Type B pancreatic cell (in vitro differentiated cells): Measurements from ENCODE around the gene XRCC5. TPM values are rescaled to one million over a fixed set of nuclear protein-coding genes. Genes with fewer than 3 reads are reported as not detected.

Experiments
- DNase-seq: peaks from one replicate; pipeline ENCODE4 v3.0.0; 2021; ENCODE audit warnings: mixed read lengths; ENCODE audit not compliant: unreplicated experiment; ENCODE audit errors: extremely low spot score
- H3K27ac Mint-ChIP-seq: 2 replicates; pipeline ENCODE4 v1.8.0; 2021; ENCODE audit warnings: mild to moderate bottlenecking, mixed read lengths
- H3K27me3 Mint-ChIP-seq: 2 replicates; pipeline ENCODE4 v1.8.0; 2021; ENCODE audit warnings: mixed read lengths
- H3K36me3 Mint-ChIP-seq: 2 replicates; pipeline ENCODE4 v1.8.0; 2021; ENCODE audit warnings: mixed read lengths
- H3K4me1 Mint-ChIP-seq: one replicate; pipeline ENCODE4 v1.8.0; 2021; ENCODE audit warnings: mixed read lengths; ENCODE audit not compliant: unreplicated experiment
- H3K4me3 Mint-ChIP-seq: 2 replicates; pipeline ENCODE4 v1.8.0; 2021; ENCODE audit warnings: mild to moderate bottlenecking, mixed read lengths
- H3K9me3 Mint-ChIP-seq: 2 replicates; pipeline ENCODE4 v1.8.0; 2021; ENCODE audit warnings: mixed read lengths
- total RNA-seq: library from RNA; stranded (reverse); gene quantifications from 2 replicates; pipeline ENCODE4 v1.2.1, GENCODE V29; 2021; ENCODE audit warnings: low replicate concordance
- TF ChIP-seq, protein P1 (sequence below): fragments of 200-600 bp; sonication (generic); conservative IDR thresholded peaks from 2 replicates; pipeline ENCODE4 v1.5.0; 2021; ENCODE audit warnings: antibody characterized with exemption, mild to moderate bottlenecking

Gene XRCC5
- total RNA-seq, 1 donor from 2014 or later: 349 TPM

GRCh38 chr2:216070195-216070594 is 39.0 kb upstream of the XRCC5 start:
- Mint-ChIP-seq H3K4me1 (peaks cover 16% of the 10 kb centered on the region), H3K9me3 (no peaks in the 10 kb centered on the region), H3K27ac (no peak overlapping the region), H3K36me3 (peaks cover 8% of the 10 kb centered on the region), H3K27me3 (no peaks in the 10 kb centered on the region), H3K4me3 (no peak overlapping the region)
- no peak for DNase-seq
- TF ChIP-seq, protein P1, sequence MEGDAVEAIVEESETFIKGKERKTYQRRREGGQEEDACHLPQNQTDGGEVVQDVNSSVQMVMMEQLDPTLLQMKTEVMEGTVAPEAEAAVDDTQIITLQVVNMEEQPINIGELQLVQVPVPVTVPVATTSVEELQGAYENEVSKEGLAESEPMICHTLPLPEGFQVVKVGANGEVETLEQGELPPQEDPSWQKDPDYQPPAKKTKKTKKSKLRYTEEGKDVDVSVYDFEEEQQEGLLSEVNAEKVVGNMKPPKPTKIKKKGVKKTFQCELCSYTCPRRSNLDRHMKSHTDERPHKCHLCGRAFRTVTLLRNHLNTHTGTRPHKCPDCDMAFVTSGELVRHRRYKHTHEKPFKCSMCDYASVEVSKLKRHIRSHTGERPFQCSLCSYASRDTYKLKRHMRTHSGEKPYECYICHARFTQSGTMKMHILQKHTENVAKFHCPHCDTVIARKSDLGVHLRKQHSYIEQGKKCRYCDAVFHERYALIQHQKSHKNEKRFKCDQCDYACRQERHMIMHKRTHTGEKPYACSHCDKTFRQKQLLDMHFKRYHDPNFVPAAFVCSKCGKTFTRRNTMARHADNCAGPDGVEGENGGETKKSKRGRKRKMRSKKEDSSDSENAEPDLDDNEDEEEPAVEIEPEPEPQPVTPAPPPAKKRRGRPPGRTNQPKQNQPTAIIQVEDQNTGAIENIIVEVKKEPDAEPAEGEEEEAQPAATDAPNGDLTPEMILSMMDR: no peak

DNA sequence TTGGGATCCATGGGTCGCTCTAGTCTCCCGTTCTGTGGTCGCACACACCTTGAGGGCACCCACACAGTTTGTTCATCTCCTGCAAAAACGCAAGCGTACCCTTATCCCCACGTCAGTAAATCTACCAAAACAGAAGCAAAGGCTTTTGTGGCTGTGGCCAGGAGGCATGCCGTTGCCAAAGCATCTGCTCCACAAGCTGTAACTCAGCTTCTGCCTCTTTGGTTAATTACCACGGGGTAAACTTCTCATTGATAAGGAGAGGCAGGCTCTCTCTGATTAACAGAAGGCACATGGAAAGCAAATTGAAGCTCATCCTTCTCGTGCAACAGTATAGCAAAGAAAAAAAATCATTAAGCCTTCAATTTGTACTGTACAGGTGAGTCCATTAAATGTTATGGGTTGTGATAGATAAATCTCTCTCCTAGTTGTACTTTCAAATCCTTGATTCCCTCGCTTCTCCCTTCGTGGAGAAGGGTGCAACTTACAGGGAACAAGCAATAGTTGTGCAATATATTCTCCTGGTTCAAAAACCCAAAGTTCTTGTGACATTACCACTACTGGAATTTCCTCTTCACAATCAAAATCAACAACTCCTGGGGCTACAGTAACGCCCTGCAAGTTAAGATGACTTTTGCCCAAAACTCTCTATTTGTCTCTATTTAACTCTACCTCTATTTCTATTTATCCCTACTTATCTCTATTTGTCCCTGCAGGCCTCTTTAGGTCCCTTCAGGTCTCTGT is 37.9 kb upstream of the XRCC5 start:
- H3K4me1 Mint-ChIP-seq: peaks cover 20% of the 10 kb centered on the region
- no peak overlapping the region for H3K27ac Mint-ChIP-seq
- peaks cover 1% of the 10 kb centered on the region for H3K36me3 Mint-ChIP-seq
- no peaks in the 10 kb centered on the region for H3K9me3 Mint-ChIP-seq
- TF ChIP-seq, protein P1: no peak
- no peaks in the 10 kb centered on the region for H3K27me3 Mint-ChIP-seq
- H3K4me3 Mint-ChIP-seq: no peak overlapping the region
- DNase-seq: no peak

GRCh38 chr2:216072473-216072872 is 36.7 kb upstream of the XRCC5 start:
- no peak for DNase-seq
- Mint-ChIP-seq H3K36me3 (no peaks in the 10 kb centered on the region), H3K4me3 (no peak overlapping the region), H3K4me1 (peaks cover 10% of the 10 kb centered on the region), H3K27me3 (no peaks in the 10 kb centered on the region), H3K27ac (no peak overlapping the region), H3K9me3 (no peaks in the 10 kb centered on the region)
- TF ChIP-seq, protein P1: no peak

GRCh38 chr2:216073773-216074172 is 35.4 kb upstream of the XRCC5 start:
- no peak for DNase-seq
- H3K4me1 Mint-ChIP-seq: peaks cover 10% of the 10 kb centered on the region
- TF ChIP-seq, protein P1: no peak
- H3K4me3 Mint-ChIP-seq: no peak overlapping the region
- H3K36me3 Mint-ChIP-seq: no peaks in the 10 kb centered on the region
- H3K9me3 Mint-ChIP-seq: no peaks in the 10 kb centered on the region
- no peaks in the 10 kb centered on the region for H3K27me3 Mint-ChIP-seq
- no peak overlapping the region for H3K27ac Mint-ChIP-seq

DNA sequence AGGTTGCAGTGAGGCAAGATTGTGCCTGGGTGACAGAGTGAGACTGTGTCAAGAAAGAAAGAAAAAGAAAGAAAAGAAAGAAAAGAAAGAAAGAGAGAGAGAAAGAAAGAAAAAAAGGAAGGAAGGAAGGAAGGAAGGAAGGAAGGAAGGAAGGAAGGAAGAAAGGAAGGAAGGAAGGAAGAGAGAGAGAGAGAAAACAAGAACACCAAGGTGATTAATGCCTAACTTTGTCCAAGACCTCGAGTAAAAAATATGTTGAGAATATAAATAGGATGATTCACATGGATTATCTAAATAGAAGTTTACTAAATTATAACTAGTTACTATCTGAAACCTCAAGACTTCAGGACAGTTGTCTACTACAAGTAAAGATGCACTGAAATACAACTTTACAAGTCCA is 34.8 kb upstream of the XRCC5 start:
- no peaks in the 10 kb centered on the region for H3K36me3 Mint-ChIP-seq
- no peaks in the 10 kb centered on the region for H3K9me3 Mint-ChIP-seq
- no peak overlapping the region for H3K27ac Mint-ChIP-seq
- peaks cover 10% of the 10 kb centered on the region for H3K4me1 Mint-ChIP-seq
- DNase-seq: no peak
- H3K27me3 Mint-ChIP-seq: no peaks in the 10 kb centered on the region
- TF ChIP-seq, protein P1: no peak
- H3K4me3 Mint-ChIP-seq: no peak overlapping the region

- no peak for DNase-seq
- H3K27me3 Mint-ChIP-seq: no peaks in the 10 kb centered on the region
- H3K4me1 Mint-ChIP-seq: peaks cover 10% of the 10 kb centered on the region
- no peaks in the 10 kb centered on the region for H3K9me3 Mint-ChIP-seq
- no peak overlapping the region for H3K4me3 Mint-ChIP-seq
- H3K27ac Mint-ChIP-seq: no peak overlapping the region
- TF ChIP-seq, protein P1: no peak
- no peaks in the 10 kb centered on the region for H3K36me3 Mint-ChIP-seq
These were observed 34.4 kb upstream of the XRCC5 start for GRCh38 chr2:216074794-216075193.
